NAMALWA (cell line): ENCODE results near the gene TRAIP.
"Not testable (repeated sequence)": the region's sequence is repeated elsewhere in the genome, so short reads cannot be mapped to it uniquely, and the experiment has no call there.

Experiments
- DNase-seq: peaks from one replicate; pipeline ENCODE4 v3.0.0-alpha.2; 2015; ENCODE audit warnings: low spot score

The TRAIP gene

DNA sequence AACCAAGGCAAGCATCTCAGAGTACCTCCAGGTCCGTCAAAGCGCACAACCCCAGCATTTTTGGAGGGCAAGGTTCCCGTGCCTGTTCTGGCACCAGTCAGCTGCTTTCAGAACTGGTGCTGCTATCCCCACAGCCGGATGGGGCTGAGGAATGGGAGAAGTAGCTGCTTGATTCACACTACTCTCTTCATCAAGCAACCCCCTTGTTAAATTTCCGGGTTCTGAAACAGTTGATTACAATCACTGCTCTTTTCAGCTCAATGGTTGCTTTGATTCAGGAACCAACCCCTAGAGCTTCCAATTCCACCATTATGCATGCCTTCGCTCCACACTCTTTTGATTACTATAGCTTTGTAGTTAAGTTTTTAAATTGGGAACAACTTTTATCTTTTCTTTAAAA, 30.3 kb downstream of the TRAIP start:
- DNase-seq = no peak

DNA sequence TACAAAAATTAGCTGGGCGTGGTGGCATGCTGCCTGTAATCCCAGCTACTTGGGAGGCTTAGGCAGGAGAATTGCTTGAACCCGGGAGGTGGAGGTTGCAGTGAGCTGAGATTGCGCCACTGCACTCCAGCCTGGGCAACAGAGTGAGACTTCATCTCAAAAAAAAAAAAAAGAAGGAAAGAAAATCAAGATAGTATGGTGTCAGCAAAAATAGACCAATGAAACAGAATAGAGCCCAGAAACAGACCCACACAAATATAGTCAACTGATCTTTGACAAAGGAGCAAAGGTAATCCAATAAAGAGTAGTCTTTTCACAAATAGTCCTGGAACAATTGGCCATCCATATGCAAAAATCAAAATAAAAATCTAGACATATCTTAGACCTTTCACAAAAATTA, 33.2 kb downstream of the TRAIP start:
- DNase-seq = not testable (repeated sequence)

DNA sequence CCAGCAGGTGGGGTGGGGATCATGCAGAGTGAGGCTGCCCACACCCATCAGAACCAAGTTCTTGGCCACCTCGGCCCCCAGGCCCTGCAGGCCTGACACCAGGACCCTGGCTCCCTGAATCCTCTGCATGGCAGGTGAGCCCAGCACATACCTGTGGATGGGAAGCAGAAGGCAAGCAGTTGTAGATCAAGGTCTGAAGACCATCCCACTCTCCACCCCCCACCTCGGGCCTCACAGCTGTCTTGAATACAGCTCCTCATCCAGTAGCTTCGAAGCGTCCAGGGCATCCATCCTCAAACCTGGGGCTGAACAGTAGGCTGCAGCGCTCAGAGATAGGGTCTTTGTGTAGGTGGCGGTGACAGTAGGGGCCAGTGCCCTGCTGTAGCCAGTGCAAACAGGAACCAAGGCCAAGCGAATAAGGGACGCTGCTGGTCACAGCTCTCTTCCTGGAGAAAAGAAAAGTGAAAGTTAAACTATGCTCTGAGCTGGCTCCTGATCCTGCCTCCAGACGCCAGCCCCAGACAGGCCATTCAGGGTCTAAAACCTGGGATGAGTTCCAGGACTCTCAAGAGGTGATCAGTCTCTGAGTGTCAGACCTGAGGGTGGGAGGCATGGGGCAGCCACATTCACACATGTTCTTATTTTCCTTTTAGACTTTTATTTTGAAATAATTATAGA, 42.7 kb downstream of the TRAIP start, which contains the start of gene UBA7:
TSS of gene UBA7 (minus strand) at position 457 of the 678 bp plus-strand sequence. CDS start at position 291, 166 bp downstream.
- DNase-seq = no peak

DNA sequence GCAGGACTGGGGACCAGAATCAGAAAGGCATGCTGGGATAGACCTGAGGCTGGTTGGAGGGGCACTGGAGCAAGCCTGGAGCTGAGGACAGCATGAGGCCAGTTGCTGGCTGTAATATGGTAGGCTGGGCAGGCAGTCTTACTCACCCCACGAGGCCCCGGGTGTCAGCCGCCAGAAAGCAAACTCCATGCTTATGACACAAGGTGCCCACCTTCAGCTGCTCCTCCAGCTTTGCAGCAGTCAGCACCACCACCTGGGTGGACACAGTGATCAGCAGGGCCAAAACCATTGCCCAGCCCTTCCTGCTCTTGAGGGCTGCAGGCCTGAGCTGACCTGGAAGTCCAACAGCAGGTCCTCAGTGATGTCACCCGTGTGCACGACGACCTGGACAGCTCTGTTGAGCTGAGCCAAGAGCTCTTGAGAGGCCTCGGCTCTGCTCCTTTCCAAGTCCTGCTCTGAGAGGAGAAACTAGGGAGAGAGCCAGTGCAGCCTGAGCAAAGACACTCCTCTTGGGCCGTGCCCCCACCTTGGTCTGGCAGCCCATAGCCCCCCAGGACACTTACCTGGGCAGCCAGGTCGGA, 43.4 kb downstream of the TRAIP start:
- DNase-seq = no peak

DNA sequence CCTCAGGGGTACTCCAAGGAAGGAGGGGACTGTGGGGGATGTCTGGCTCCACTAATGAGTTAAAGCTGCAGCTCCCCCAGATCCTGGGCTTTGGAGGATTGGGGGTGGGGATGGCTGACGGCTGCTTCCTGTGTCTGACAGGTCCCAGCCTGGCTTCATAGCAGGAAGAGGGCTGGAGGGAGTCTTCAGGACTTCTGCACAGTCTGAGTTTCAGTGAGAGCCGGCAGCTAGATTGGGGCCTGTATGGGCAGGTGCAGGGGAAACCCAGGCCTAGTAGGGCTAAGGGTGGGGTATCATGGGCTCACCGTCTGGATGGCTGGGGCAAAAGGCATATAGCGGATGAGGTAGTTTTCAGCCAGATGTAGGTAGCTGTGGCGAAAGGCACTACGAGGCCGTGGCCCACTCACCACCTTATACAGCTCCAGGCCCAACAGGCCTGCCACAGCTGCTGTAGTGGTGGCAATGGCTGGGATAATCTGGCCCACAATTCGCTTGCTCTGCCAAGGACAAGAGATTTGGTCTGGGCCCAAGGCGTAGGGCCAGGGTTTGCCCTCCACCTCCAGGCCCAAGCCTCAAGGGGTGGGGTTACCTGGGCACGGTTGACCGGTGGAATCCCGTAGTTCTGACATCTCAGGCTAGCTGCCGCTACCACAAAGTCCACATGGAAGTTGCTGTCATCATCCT, 48.8 kb downstream of the TRAIP start:
- DNase-seq = no peak

DNA sequence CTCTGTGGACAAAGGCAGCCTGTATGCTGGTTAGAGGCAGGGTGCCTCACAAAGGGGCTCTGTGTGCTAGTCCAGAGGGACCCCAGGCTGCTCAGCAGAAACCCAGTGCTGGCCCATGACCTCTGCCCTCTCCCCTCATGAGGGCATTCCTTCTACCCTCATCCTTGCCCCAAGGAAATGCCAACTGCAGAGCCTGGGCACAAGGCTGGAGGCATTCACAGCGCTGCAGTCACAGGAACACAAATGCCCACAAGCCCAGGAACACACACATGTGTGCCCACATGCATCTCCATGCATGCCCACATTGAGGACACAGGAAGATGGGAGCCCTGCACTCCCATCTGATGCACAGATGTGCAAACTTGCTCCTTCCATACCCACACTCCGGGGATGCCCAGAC, 49.5 kb downstream of the TRAIP start:
- no peak for DNase-seq

DNA sequence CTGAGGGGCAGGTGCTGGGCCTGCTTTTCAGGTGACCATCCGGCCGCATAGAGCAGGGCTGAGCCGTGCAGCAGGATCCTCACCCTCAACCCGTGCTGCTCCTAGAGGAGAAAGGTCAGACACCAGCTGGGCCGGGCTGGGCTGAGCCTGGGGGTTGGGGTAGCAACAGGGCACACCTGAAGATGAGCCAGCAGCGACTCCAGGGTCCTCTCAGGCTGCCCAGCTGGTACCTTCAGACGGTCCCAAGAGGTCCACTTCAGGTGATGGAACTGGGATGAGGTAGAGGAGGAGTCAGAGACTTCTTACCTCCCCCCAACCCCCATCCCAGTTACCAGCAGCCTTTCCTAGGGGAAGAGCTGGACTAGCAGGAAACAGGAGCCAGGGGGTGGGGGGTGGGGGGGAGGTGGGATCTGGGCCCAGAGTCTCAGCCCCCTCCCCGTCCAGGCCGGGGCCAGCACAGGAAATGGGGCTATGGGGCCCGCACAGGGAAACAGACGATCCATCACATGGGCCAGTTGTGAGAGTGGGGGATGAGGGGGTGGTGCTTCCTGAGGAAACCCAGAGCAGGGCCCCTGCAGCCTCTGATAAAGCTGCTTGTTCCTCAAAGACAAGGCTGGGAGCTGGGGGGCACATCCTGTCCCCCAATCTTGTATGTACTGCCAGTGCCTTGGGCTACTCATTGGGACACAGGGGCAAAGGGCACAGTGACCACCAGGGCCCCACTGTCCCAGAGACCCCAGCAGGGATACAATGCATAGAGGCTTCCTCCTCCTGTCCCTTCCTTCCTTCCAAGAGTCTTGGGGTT, 50.3 kb downstream of the TRAIP start:
- no peak for DNase-seq

DNA sequence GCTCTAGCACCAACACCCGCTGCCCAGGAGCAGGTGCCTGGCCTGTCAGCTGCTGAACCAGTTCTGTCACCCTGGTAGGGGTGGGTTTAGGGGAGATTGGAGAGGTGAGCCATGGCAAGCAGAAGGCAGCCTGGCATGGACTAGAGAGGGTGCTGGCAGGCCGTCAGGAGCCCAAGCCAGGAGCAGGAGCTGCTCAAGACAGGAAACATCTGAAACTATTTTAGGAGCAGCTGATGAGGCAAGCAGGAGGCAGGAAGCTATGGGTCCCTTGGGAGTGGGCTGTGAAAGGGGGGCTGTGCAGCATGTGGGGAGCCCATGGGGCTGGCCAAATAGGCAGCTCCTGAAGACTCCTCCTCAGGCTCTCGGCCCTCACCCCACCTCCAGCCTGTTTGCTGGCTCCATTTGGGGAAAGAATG, 51.0 kb downstream of the TRAIP start:
- DNase-seq = peak; percentile 58

DNA sequence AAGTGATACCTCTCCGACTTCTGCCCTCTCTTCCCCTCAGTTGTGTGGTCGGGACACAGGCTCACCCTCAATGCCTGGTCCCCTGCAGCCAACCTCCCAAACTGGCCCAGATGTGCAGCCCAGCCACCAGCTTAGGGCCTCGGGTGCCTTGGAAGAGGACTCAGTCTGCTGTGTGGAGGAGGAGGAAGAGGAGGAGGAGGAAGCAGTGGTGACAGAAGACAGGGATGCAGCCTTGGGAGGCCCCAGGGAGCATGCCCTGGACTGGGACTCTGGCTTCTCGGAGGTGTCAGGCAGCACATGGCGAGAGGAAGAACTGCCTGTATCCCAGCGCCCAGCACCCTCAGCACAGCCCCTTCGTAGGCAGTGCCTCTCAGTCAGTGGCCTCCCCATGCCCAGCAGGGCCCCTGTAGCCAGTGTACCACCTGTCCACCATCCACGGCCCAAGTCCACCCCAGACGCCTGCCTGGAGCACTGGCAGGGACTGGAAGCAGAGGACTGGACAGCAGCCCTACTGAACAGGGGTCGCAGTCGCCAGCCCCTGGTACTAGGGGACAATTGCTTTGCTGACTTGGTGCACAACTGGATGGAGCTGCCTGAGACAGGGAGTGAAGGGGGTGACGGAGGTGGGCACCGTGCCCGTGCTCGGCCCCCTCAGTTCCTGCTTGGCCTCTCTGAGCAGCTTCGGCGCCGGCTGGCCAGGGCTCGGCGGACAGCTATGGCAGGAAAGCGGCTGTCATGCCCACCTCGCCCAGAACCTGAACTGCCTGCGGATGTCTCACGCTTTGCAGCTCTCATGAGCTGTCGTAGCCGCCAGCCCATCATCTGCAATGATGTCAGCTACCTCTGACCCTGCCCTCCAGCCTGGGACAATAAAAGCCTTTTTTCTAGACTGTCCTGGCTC, 52.0 kb downstream of the TRAIP start:
- DNase-seq = peak; percentile 47

DNA sequence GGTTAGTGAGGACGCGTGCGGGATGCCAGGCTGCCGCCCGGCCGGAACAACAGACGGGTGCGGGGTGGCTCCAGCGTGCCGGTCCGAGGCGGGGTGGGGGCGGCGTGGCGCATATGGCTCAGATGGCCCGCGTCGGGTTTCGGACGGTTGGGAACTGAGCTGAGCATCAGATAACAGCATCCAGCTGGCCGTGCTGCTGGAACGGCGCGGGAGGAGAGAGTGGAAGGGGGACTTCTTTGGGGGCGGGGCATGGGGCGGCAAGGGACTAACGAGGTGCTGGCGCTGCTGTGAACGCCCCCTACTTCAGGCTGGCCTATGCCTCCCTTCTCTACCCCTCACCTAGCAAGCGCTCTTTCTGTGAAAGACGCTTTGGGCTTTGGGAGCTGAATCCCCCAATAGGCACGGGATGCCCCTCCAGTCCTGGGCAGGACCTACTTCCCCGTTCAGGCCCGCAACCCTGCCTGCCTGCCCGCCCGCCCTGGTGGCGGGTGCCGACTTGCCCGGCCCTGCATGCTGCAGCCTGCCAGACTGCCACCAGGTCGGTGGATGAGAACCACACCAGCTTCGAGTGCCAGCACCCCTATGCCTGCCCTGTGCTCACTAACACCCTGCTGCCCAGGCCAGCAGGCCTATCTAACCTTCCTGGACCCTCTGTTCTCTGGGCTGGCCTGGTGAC, 52.8 kb downstream of the TRAIP start:
- peak; percentile 63 for DNase-seq

DNA sequence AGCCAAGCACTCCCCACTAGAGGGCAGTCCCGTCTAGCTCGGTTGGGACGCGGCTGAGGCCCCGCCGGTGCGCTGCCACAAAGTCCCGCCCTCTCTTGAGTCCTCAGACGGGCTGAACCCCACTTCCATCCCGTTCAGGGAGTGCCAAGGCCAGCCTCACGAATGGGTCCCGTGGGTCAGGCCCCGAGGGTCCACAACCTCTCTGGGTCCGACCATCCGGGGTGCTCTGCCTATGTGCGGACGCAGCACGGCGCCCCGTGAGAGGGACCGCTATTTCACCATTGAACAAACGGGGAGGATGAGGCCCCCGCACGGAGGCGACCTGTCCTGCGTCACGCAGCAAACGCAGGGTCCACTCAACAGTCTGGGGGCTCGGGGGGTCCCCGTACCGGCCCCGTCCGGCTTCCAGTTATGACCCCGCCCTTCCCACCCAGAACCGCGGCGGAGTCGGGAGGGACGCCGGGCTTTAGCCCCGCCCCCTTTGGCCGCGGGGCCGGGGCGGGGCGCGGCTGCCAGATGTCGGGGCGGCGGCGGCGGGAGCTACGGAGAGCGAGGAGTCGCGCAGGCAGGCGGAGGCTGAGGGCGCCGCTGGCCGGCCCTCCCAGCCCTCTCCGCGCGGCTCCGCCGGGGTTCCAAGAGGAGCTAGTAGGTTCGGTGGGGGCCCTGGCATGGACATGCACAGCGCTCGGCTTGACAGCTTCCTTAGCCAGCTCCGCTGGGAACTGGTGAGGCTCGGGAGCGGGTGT, 53.5 kb downstream of the TRAIP start, which contains the start of gene INKA1:
TSS of gene INKA1 (plus strand) at position 543 of the 746 bp plus-strand sequence. CDS start at position 675, 132 bp downstream.
- peak; percentile 81 for DNase-seq

DNA sequence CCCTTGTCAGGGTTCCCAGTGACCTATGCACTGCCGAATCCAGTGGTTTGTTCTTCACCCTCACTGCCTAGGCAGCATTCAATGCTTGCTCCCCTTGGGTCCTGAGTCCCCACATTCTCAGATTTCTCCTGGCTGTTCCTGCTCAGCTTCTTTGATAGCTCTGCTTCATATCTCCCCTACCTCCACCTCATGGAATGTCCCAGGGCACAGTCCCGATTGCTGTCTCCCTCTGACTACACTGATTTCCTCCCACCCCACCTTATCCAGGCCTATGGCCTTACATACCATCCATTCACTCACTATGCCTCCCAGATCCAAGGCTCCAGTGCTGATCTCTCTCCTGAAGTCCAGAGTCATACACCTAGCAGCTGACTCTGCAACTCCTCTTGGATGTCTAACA, 55.2 kb downstream of the TRAIP start:
- no peak for DNase-seq

DNA sequence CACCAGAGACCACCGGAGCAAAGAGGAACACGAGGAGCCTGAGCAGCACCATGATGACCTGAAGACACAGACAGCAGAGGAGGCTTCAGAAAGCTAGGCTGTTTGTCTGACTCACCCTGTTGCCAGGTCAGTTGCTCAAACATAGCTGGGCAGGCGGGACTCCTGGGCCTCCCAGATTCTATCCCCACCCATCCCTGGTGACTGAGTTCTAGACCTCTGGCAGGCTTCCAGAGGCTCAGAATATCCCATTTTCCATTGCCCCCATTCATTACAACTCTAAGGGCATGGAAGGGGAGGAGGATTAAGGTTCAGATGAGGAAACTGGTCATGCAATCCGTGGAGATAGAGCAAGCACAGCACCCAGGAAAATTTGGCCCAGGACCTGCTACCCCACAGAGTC, 56.6 kb downstream of the TRAIP start, which contains the start of gene CDHR4:
TSS of gene CDHR4 (minus strand) at position 113 of the 400 bp plus-strand sequence. CDS start at position 52, 61 bp downstream.
- no peak for DNase-seq

DNA sequence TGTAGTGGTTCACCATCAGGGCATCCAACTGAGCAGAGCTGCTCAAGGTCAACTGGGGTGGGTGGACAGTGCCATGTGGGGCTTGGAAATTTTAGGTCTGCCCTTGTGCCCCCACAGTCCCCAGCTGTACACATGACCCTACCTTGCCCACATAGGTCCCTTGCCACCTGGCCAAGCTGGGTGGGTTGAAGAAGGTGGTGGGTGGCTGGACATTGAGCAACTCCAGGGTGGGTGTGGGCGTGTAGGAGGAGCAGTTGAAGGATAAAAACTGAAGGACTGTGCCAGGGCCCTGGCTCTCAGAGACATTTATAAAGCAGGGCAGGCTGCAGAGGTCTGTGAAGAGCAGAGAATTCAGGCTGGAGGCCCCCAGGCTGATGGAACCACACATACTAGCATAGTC, 57.3 kb downstream of the TRAIP start:
- no peak for DNase-seq

DNA sequence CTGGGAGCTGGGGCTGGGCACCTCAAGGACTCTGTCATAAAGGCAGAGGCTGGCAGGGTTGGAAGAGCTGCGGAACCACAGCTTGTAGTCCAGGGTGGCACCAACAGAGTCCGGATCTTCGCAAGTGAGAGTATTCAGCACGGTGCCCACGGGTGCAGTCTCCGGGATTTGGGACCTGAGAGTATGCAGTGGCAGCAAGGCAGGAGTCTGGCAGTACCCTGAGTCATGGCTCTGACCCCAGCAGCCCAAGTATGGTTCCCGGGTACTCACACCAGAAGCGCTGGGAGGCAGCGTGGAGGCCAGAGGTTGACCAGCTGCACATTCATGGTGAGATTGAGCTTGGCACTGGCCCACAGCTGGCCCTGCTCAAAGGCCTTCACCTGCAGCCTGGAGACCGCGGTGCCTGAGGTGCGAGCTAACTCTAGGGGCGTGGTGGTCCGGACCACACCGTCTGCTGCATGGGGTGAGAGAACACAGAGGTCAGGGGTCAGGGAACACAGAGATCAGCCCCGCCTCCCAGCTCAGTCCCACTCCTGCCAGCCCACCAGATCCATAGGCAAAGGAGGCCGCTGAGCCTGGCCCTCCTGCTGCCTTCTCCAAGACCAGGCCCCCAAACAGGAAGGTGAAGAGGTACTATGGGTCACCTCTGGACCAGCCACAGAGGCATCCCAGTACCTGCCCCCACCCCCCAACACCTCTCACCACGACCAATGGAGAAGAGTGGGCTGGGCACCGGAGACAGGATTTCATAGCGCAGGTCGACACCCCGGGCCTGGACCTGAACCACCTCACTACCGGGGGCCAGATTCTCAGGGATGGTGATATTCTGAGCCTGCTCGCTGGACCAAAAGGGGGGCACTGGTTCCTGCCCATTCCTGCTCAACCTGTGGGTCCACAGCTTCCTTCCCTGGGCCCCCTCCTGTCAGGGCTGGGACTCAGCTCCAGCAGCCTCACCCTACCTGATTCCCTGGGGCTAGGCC, 61.1 kb downstream of the TRAIP start:
- DNase-seq = no peak

DNA sequence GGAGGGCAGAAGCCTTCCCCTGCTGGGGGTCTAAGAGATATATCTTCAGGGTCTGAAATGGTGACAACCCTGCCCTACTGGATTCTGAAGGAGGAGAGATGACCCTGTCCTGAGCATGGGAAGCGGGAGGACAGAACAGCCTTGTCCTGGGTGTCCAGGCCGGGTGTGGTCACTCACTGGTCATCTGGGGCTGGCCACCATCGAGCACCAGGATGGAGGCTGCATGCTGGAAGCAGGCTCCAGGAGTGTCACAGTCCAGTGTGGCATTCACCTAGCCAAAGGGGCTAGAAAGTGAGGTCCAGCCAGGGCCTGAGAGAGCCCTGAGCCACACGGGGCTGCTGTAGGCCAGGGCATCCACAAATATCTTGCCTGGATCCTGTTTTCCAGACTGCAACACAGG, 61.9 kb downstream of the TRAIP start:
- no peak for DNase-seq

DNA sequence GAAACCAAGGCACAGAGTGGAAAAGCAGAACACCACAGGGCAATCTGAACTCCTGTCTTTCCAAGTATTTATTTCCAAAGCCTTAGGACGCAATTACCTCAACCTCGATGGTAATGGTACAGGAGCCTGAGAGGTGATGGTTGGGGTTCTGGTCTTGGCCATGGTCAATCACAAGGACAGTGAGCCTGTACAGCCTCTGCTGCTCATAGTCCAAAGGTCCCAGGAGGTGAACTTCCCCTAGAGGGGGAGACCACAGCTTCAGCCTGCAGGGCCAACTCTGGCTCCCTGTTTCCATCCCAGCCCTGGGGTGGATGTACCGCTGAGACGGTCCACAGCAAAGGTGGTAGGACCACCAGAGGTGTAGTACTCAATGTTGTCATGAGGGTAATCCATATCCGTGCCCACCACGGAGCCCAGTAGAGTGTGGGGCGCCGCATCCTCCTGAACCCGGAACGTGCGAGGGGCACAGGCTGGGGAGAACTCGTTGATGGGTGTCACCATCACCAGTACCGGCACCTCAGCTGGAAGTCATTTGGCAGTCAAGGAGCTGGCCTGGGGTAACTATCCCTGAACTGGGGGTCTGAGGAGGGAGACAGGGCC, 62.8 kb downstream of the TRAIP start:
- DNase-seq = no peak
